ENCODE measurements around the gene NSG2.

The NSG2 gene

DNA sequence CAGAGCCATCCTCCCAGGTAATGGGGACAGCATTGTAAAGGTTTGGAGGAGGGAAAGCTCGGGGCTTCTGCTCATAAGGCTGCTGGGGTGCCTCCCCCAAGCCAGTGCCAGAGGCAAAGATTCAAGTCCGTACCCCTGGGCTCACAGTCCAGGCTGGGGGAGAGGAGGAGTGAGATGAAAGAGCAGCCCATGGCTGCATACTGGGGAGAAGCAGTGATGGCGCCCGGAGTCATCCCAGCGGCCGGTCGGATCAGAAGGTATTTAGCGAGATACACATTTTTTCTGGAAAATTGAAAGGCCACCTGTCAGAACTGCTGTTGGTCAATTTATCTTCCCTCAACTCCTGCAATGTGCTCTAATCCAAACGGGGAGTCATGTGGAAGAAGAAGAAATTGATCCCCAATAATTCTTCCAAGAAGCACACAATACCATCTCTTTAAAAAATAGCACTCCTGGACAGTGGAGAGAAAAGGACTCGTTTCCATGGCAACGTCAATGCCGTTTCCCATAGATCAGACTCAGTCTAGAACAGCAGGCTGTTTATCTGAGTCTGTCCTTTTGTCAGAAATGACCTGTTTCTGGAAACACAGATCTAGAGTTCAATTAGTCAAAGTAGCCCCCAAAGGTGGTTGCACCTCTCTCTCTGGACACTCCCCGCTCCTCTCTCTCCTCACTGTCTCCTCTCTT is 65.9 kb downstream of the NSG2 start:
- TF ChIP-seq POLR2A (IDR thresholded peaks at IDR 0.05; ENCODE audit: extremely low read depth, insufficient read length) = no peak
- TF ChIP-seq, protein P1, sequence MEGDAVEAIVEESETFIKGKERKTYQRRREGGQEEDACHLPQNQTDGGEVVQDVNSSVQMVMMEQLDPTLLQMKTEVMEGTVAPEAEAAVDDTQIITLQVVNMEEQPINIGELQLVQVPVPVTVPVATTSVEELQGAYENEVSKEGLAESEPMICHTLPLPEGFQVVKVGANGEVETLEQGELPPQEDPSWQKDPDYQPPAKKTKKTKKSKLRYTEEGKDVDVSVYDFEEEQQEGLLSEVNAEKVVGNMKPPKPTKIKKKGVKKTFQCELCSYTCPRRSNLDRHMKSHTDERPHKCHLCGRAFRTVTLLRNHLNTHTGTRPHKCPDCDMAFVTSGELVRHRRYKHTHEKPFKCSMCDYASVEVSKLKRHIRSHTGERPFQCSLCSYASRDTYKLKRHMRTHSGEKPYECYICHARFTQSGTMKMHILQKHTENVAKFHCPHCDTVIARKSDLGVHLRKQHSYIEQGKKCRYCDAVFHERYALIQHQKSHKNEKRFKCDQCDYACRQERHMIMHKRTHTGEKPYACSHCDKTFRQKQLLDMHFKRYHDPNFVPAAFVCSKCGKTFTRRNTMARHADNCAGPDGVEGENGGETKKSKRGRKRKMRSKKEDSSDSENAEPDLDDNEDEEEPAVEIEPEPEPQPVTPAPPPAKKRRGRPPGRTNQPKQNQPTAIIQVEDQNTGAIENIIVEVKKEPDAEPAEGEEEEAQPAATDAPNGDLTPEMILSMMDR (IDR thresholded peaks at IDR 0.05; ENCODE audit: low read depth, low read length) = no peak
- TF ChIP-seq MYC (IDR thresholded peaks at IDR 0.05; ENCODE audit: low read depth, low read length) = no peak
- TF ChIP-seq, protein P2, sequence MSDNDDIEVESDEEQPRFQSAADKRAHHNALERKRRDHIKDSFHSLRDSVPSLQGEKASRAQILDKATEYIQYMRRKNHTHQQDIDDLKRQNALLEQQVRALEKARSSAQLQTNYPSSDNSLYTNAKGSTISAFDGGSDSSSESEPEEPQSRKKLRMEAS (IDR thresholded peaks at IDR 0.05; ENCODE audit: low read depth, low read length) = no peak
- no peak for DNase-seq (ENCODE audit: low read depth)
- no peak overlapping the region for H3K4me3 ChIP-seq (ENCODE audit: low read depth, low read length)

GRCh38 chr5:174115226-174115625 is 69.7 kb downstream of the NSG2 start:
- no peak for DNase-seq (ENCODE audit: low read depth)
- TF ChIP-seq, protein P2 (IDR thresholded peaks at IDR 0.05; ENCODE audit: low read depth, low read length) = no peak
- TF ChIP-seq POLR2A (IDR thresholded peaks at IDR 0.05; ENCODE audit: extremely low read depth, insufficient read length) (no peak), MYC (IDR thresholded peaks at IDR 0.05; ENCODE audit: low read depth, low read length) (no peak)
- TF ChIP-seq, protein P1 (IDR thresholded peaks at IDR 0.05; ENCODE audit: low read depth, low read length) = no peak
- H3K4me3 ChIP-seq (ENCODE audit: low read depth, low read length) = no peak overlapping the region

DNA sequence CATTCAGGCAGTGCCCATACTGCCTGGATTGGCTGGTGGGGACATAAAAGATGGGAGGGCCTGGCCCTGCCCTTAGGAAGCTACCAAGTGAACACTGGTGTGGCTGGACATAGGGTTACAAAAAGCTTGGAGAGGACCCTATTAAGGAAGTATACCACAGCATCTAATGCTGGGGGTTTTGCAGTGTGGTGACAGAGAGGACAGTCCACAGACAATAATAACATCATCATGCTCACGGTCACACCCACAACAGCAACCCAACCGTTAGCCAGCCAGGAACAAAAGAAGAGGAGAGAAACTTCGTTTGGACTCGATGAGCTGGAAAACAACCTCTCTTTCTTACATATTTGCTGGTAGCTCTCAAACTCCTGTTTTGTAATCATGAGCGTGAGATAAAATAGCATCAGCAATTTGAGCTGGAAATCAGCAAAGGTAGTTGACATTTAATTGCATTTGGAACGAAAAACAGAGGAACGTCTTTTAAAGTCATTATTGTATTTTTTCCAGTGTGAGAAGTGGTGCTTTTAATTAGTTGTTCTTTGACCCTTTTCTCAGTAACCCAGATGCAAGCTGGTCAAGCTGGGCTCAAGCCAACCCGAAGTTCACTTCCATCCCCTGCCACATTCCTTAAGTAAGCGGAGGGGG is 73.4 kb downstream of the NSG2 start:
- TF ChIP-seq, protein P2 (IDR thresholded peaks at IDR 0.05; ENCODE audit: low read depth, low read length) = no peak
- TF ChIP-seq, protein P1 (IDR thresholded peaks at IDR 0.05; ENCODE audit: low read depth, low read length) = no peak
- TF ChIP-seq MYC (IDR thresholded peaks at IDR 0.05; ENCODE audit: low read depth, low read length) (no peak), POLR2A (IDR thresholded peaks at IDR 0.05; ENCODE audit: extremely low read depth, insufficient read length) (no peak)
- H3K4me3 ChIP-seq (ENCODE audit: low read depth, low read length) = no peak overlapping the region
- no peak for DNase-seq (ENCODE audit: low read depth)

DNA sequence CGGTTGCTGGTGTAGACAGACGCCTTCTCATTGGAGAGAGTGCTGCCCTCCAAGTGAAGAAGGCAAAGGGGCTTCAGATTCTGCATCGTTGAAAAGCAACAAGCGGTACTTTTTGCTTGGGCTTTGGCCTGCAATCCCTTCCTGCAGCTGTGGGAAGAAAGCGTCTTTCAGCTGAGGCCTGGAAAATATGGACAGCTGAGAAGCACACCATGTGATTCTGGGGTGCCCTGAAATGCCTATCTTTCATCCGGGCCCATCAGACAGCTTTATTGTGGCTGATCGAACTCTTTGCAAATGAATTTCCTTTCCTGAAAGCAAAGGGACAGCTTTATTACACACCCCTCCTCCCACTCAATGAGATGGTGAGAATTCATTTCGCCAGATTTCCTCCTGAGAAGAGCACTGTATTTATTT is 74.0 kb downstream of the NSG2 start:
- no peak for DNase-seq (ENCODE audit: low read depth)
- TF ChIP-seq, protein P1 (IDR thresholded peaks at IDR 0.05; ENCODE audit: low read depth, low read length) = no peak
- TF ChIP-seq MYC (IDR thresholded peaks at IDR 0.05; ENCODE audit: low read depth, low read length) (no peak), POLR2A (IDR thresholded peaks at IDR 0.05; ENCODE audit: extremely low read depth, insufficient read length) (no peak)
- TF ChIP-seq, protein P2 (IDR thresholded peaks at IDR 0.05; ENCODE audit: low read depth, low read length) = no peak
- H3K4me3 ChIP-seq (ENCODE audit: low read depth, low read length) = no peak overlapping the region

DNA sequence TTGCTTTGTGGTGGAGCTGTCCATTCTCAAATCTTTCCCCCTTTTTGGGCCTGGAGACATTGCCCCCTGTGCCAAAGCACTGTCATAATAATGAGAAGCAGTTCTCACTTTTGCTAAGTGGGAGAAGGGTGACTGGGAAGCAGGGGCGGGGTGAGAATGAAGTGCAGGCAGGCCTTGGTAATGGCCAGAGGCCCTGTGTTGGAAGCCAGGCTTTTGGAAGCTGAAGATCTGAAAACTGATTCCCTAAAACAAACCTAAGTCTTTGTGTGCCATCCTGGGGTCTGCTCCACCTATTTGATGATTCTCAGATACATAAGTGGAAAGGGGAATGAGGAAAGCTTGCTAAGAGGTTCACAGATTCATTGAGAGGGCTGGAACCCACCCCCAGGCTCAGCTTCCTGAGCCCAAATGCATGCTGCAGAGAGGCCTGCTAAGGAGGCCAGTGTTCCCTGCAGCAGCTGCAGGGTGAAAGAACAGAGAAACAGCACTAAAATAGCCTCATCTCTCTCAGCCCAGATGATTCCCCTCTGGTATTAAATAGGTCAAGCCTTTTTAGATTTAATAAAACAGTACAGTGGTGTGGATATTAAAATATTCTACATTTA is 75.0 kb downstream of the NSG2 start:
- TF ChIP-seq, protein P2 (IDR thresholded peaks at IDR 0.05; ENCODE audit: low read depth, low read length) = no peak
- TF ChIP-seq, protein P1 (IDR thresholded peaks at IDR 0.05; ENCODE audit: low read depth, low read length) = no peak
- no peak for TF ChIP-seq MYC (IDR thresholded peaks at IDR 0.05; ENCODE audit: low read depth, low read length)
- no peak for TF ChIP-seq POLR2A (IDR thresholded peaks at IDR 0.05; ENCODE audit: extremely low read depth, insufficient read length)
- no peak overlapping the region for H3K4me3 ChIP-seq (ENCODE audit: low read depth, low read length)
- DNase-seq (ENCODE audit: low read depth) = no peak
